Cardiac fibroblast (primary cell): ENCODE data around the gene NAIF1.
A peak's percentile ranks its signal among the peaks of the same experiment; 100 is the strongest.

Experiments
- DNase-seq, 2 donors: peaks; one replicate each; pipeline versions ENCODE4 v3.0.0 to v3.0.0-alpha.2; 2010; ENCODE audit warnings: low read depth in 2 of 2
- H3K4me3 ChIP-seq, 2 donors: replicated peaks in 1 of 2; 1 replicate in 1 of 2; 2 replicates in 1 of 2; pipeline ENCODE4 v1.5.1; 2011; ENCODE audit warnings: low read depth in 2 of 2, low read length in 2 of 2, mild to moderate bottlenecking in 2 of 2, moderate library complexity in 1 of 2
- TF ChIP-seq, protein P1 (sequence below): IDR thresholded peaks from one replicate; pipeline ENCODE4 v1.5.1; 2011; ENCODE audit warnings: low read depth, mild to moderate bottlenecking, low read length, inconsistent platforms

The NAIF1 gene

DNA sequence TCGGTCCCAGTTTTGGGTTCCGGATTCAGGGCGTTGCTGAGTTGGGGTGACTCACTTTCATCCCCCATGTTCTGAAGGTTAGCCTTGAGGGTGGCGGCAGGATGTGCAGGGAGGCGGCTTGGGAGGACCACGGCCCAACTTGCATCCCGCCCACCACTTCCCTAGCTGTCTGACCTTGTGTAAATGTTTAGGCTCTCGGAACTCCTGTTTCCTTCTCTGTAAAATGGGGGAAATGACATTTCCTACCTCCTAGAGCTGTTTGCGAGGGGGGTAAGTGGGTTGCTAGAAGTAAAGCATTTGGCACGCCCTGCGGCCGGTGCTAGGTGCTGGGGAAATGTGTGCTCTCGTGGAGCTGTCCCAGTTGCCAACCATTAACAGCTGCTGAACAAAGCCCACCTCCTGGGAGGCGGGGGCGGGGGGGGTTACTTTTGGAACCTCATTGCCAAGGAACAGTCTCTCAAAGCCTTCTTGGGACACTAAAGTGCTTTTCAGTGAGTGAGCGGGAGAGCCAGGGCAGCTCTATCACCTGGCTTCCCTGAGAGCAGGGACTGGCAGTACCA, 32.9 kb upstream of the NAIF1 start:
- DNase-seq, result peak; percentile 37 to 41
- peak overlapping the region; percentile 60 to 62 for H3K4me3 ChIP-seq
- TF ChIP-seq, protein P1, sequence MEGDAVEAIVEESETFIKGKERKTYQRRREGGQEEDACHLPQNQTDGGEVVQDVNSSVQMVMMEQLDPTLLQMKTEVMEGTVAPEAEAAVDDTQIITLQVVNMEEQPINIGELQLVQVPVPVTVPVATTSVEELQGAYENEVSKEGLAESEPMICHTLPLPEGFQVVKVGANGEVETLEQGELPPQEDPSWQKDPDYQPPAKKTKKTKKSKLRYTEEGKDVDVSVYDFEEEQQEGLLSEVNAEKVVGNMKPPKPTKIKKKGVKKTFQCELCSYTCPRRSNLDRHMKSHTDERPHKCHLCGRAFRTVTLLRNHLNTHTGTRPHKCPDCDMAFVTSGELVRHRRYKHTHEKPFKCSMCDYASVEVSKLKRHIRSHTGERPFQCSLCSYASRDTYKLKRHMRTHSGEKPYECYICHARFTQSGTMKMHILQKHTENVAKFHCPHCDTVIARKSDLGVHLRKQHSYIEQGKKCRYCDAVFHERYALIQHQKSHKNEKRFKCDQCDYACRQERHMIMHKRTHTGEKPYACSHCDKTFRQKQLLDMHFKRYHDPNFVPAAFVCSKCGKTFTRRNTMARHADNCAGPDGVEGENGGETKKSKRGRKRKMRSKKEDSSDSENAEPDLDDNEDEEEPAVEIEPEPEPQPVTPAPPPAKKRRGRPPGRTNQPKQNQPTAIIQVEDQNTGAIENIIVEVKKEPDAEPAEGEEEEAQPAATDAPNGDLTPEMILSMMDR, result no peak

DNA sequence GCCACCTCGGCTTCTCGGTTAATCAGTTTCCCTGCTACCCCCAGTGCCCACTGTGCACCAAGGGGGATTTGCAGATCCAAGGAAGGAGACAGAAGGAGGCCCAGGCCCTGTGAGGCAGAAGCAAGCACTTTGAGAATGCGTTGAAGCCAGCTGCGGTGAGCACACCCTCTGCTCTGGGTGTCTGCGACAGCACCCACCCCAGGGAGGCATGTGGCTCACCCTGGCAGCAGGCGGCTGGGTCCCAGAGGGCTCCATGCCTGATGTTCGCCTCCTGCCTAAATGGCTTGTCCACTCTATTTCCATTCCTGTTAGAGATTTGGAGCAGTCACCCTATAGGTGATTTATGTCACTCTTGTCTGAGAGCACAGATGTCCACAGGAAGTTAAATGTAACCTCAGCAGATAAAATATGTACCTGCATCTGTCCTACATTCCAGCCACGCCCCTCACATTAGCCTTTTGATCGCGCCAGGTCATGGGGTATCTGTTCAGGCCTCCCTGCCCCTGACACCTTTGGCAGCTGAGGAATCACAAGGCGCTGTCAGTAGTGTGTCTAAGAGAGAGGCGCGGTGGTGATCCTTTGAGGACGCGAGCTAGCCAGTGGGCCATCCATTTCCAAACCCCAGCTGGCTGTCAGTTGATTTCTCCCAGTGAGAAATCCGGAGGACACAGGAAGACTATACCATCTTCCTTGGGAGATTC, 32.3 kb upstream of the NAIF1 start:
- DNase-seq, result peak; percentile 47 to 57

DNA sequence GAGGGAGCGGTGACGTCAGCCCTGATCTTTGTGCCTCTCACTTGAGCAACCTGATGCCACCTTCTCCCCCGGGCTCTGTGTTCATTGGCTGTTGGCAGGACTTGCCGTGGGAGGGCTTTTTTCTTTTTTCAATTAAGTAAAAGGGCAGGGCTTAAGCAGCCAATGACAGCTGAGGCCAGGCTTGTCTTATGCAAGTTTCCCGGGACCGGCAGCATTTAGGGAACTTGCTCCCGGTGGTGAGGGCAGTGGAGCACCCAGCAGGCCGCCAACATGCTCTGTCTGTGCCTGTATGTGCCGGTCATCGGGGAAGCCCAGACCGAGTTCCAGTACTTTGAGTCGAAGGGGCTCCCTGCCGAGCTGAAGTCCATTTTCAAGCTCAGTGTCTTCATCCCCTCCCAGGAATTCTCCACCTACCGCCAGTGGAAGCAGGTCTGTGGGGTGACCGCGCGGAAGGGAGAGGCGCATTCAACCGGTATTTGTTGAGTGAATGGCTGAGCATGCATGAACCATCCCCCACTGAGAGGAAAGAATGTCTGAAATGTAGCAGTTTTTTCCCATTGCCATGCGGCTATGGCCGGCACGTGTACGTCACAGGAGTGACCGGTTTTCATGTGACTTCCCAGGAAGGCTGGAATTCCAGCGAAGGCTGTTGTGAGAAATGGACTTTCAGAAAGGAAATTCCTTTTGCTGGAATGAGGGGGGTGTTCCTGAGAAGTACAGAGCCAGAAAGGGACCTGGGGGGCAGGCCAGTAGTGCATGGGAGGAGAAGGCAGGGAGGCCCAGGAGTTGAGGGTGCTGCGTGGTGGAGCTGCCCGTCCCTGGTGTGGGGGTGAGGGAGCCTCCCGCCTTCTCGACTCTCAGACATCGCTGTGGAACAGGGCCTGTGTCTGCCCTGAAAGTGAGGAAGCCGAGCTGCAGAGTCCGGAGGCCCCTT, 31.4 kb upstream of the NAIF1 start:
- DNase-seq, result peak; percentile 96 to 99
- H3K4me3 ChIP-seq, result peak overlapping the region; percentile 60 to 62

More for the DNA sequence above, 32.3 kb upstream of the NAIF1 start:
- H3K4me3 ChIP-seq, result peak overlapping the region; percentile 60 to 62
- TF ChIP-seq, protein P1, result no peak

DNA sequence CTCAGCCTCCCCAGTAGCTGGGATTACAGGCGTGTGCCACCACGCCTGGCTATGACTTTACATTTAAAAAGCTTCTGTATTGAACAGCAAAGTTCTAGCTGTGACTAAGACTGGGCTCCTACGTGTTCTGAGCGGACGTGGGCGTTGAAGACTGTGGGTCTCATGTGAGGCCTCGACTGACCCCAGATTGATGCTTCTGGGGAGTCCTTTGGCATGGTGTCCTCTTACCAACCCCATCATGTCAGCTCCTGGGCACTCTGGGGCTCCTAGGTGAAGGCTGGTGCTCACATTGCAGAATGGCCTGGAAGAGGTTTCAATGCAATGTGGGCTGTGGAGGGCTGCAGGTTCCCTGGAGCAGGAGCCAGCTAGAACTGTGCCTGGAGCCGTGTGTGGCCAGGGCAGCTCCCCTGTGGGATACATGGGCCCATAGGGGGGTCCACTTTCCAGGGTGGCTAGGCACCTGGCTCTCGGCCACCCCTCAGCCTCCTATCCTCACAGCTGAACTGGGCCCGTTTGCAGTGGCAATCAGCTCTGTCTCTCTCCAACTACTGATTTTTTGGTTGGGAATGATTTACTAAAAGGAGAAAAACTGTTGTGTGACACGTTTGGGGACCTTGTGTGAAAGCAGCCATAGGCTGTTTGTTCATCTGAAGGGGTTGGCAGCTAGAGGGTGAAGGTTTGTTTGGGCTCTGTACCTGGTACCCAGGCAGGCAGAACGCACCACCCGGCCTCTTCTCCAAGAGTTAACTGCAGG, 30.6 kb upstream of the NAIF1 start:
- TF ChIP-seq, protein P1, result no peak
- DNase-seq, result no peak
- peak overlapping the region in 1 of 2 donors; percentile 60 for H3K4me3 ChIP-seq

More for the DNA sequence above, 31.4 kb upstream of the NAIF1 start:
- TF ChIP-seq, protein P1, result no peak

DNA sequence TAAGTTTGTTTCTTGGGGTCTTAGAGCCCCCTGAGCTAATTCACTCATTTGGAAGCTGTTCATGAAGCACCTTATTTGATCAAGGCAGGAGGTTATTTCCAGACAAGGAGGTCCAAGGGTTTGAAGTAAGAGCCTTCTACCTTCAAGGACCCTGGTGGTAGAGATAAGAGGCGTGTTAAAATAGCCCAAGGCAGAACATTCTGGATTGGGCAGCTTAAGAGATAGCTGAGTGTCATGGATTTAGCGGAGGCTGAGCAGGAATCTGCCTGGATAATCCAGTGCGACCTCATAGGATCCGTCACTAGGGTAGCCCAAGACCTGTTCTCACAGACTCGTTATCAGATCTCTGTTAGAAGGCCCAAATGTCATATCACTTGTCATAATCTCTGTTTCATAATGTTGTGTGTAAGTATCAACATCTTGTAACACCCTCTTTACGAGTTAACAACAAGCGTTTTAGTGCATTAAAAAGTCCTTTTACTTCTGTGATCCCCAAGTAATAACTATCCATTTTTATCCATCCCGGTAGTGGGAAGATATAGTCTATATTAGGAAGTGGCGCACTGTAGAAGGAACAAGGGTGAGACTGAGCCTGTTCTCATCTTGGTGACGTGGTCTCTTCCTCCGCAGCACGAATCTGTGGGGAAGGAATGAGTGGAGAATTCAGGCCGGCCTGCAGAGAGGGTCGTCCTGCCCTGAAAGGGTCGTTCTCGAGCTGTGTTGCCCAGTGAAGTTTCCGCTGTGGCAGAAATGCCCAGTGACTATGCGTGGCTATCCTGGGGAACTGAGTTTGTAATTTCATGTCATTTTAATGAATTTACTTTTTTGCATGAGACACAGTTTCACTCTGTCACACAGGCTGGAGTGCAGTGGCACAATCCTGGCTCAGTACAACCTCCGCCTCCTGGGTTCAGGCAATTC, 29.8 kb upstream of the NAIF1 start:
- no peak overlapping the region for H3K4me3 ChIP-seq
- TF ChIP-seq, protein P1, result no peak
- no peak for DNase-seq
